Measurements from ENCODE around the gene HES2.
"Not testable (repeated sequence)": the region's sequence is repeated elsewhere in the genome, so short reads cannot be mapped to it uniquely, and the experiment has no call there.

HES2 gene

GRCh38 chr1:6389971-6390370, 29.7 kb downstream of the HES2 start:
- Histone ChIP-seq H3K9me3 (ENCODE audit: insufficient read depth, low read depth, low read length) (no peaks in the 10 kb centered on the region), H3K27me3 (ENCODE audit: insufficient read depth, low read length) (peaks cover 7% of the 10 kb centered on the region; the same call in 1 of the 2 replicates), H3K9ac (ENCODE audit: low read depth, low read length) (no peak overlapping the region), H3K36me3 (ENCODE audit: insufficient read depth, low read depth, low read length) (no peaks in the 10 kb centered on the region), H3K27ac (ENCODE audit: low read length) (no peak overlapping the region), H3K4me3 (ENCODE audit: low read length) (no peak overlapping the region), H3K4me1 (ENCODE audit: insufficient read depth, low read length) (peaks cover 32% of the 10 kb centered on the region)

GRCh38 chr1:6386371-6386949, 33.3 kb downstream of the HES2 start:
- peaks cover 26% of the 10 kb centered on the region for H3K4me1 ChIP-seq (ENCODE audit: insufficient read depth, low read length)
- no peaks in the 10 kb centered on the region for H3K9me3 ChIP-seq (ENCODE audit: insufficient read depth, low read depth, low read length)
- H3K4me3 ChIP-seq (ENCODE audit: low read length), result peak overlapping the region; percentile 51
- no peaks in the 10 kb centered on the region for H3K27me3 ChIP-seq (ENCODE audit: insufficient read depth, low read length)
- no peaks in the 10 kb centered on the region for H3K36me3 ChIP-seq (ENCODE audit: insufficient read depth, low read depth, low read length)
- peak overlapping the region; percentile 74; the same call in 1 of the 2 replicates for H3K9ac ChIP-seq (ENCODE audit: low read depth, low read length)
- peak overlapping the region; percentile 85 for H3K27ac ChIP-seq (ENCODE audit: low read length)

GRCh38 chr1:6385488-6386191, 34.1 kb downstream of the HES2 start:
- no peaks in the 10 kb centered on the region for H3K9me3 ChIP-seq (ENCODE audit: insufficient read depth, low read depth, low read length)
- H3K4me1 ChIP-seq (ENCODE audit: insufficient read depth, low read length), result peaks cover 26% of the 10 kb centered on the region
- no peaks in the 10 kb centered on the region for H3K36me3 ChIP-seq (ENCODE audit: insufficient read depth, low read depth, low read length)
- H3K27me3 ChIP-seq (ENCODE audit: insufficient read depth, low read length), result no peaks in the 10 kb centered on the region
- peak overlapping the region; percentile 85 for H3K27ac ChIP-seq (ENCODE audit: low read length)
- peak overlapping the region; percentile 74 for H3K9ac ChIP-seq (ENCODE audit: low read depth, low read length)
- H3K4me3 ChIP-seq (ENCODE audit: low read length), result peak overlapping the region; percentile 51

GRCh38 chr1:6384962-6385361, 34.8 kb downstream of the HES2 start:
- H3K4me3 ChIP-seq (ENCODE audit: low read length), result peak overlapping the region; percentile 51; the same call in 1 of the 2 replicates
- no peaks in the 10 kb centered on the region for H3K9me3 ChIP-seq (ENCODE audit: insufficient read depth, low read depth, low read length)
- no peaks in the 10 kb centered on the region for H3K36me3 ChIP-seq (ENCODE audit: insufficient read depth, low read depth, low read length)
- no peaks in the 10 kb centered on the region for H3K27me3 ChIP-seq (ENCODE audit: insufficient read depth, low read length)
- peak overlapping the region; percentile 85 for H3K27ac ChIP-seq (ENCODE audit: low read length)
- peaks cover 26% of the 10 kb centered on the region for H3K4me1 ChIP-seq (ENCODE audit: insufficient read depth, low read length)
- peak overlapping the region; percentile 74; the same call in 1 of the 2 replicates for H3K9ac ChIP-seq (ENCODE audit: low read depth, low read length)

GRCh38 chr1:6384135-6384534, 35.6 kb downstream of the HES2 start:
- no peak overlapping the region for H3K27ac ChIP-seq (ENCODE audit: low read length)
- peaks cover 26% of the 10 kb centered on the region for H3K4me1 ChIP-seq (ENCODE audit: insufficient read depth, low read length)
- H3K9me3 ChIP-seq (ENCODE audit: insufficient read depth, low read depth, low read length), result no peaks in the 10 kb centered on the region
- H3K9ac ChIP-seq (ENCODE audit: low read depth, low read length), result no peak overlapping the region
- no peaks in the 10 kb centered on the region for H3K27me3 ChIP-seq (ENCODE audit: insufficient read depth, low read length)
- no peak overlapping the region for H3K4me3 ChIP-seq (ENCODE audit: low read length)
- no peaks in the 10 kb centered on the region for H3K36me3 ChIP-seq (ENCODE audit: insufficient read depth, low read depth, low read length)

- Histone ChIP-seq H3K4me1 (ENCODE audit: insufficient read depth, low read length) (peaks cover 4% of the 10 kb centered on the region), H3K9ac (ENCODE audit: low read depth, low read length) (no peak overlapping the region), H3K9me3 (ENCODE audit: insufficient read depth, low read depth, low read length) (no peaks in the 10 kb centered on the region), H3K27me3 (ENCODE audit: insufficient read depth, low read length) (no peaks in the 10 kb centered on the region), H3K36me3 (ENCODE audit: insufficient read depth, low read depth, low read length) (no peaks in the 10 kb centered on the region), H3K27ac (ENCODE audit: low read length) (no peak overlapping the region), H3K4me3 (ENCODE audit: low read length) (no peak overlapping the region)
These were observed 39.7 kb downstream of the HES2 start for GRCh38 chr1:6380037-6380436.

GRCh38 chr1:6378096-6378746, 41.5 kb downstream of the HES2 start:
- Histone ChIP-seq H3K27me3 (ENCODE audit: insufficient read depth, low read length) (no peaks in the 10 kb centered on the region), H3K9me3 (ENCODE audit: insufficient read depth, low read depth, low read length) (no peaks in the 10 kb centered on the region), H3K9ac (ENCODE audit: low read depth, low read length) (no peak overlapping the region), H3K4me3 (ENCODE audit: low read length) (no peak overlapping the region), H3K27ac (ENCODE audit: low read length) (no peak overlapping the region), H3K4me1 (ENCODE audit: insufficient read depth, low read length) (no peaks in the 10 kb centered on the region), H3K36me3 (ENCODE audit: insufficient read depth, low read depth, low read length) (no peaks in the 10 kb centered on the region)

GRCh38 chr1:6373961-6374720, 45.6 kb downstream of the HES2 start:
- Histone ChIP-seq H3K4me1 (ENCODE audit: insufficient read depth, low read length) (no peaks in the 10 kb centered on the region), H3K27ac (ENCODE audit: low read length) (no peak overlapping the region), H3K27me3 (ENCODE audit: insufficient read depth, low read length) (no peaks in the 10 kb centered on the region), H3K9ac (ENCODE audit: low read depth, low read length) (no peak overlapping the region), H3K4me3 (ENCODE audit: low read length) (no peak overlapping the region), H3K36me3 (ENCODE audit: insufficient read depth, low read depth, low read length) (no peaks in the 10 kb centered on the region), H3K9me3 (ENCODE audit: insufficient read depth, low read depth, low read length) (no peaks in the 10 kb centered on the region)

GRCh38 chr1:6372236-6372635, 47.5 kb downstream of the HES2 start:
- not testable (repeated sequence) for H3K27ac ChIP-seq (ENCODE audit: low read length); H3K36me3 ChIP-seq (ENCODE audit: insufficient read depth, low read depth, low read length); H3K27me3 ChIP-seq (ENCODE audit: insufficient read depth, low read length); H3K4me1 ChIP-seq (ENCODE audit: insufficient read depth, low read length); H3K9me3 ChIP-seq (ENCODE audit: insufficient read depth, low read depth, low read length); H3K4me3 ChIP-seq (ENCODE audit: low read length); H3K9ac ChIP-seq (ENCODE audit: low read depth, low read length)

GRCh38 chr1:6370006-6370405, 49.7 kb downstream of the HES2 start:
- no peak overlapping the region for H3K9ac ChIP-seq (ENCODE audit: low read depth, low read length)
- no peak overlapping the region for H3K27ac ChIP-seq (ENCODE audit: low read length)
- no peaks in the 10 kb centered on the region; the same call in 1 of the 2 replicates for H3K4me1 ChIP-seq (ENCODE audit: insufficient read depth, low read length)

GRCh38 chr1:6367381-6368012, 52.2 kb downstream of the HES2 start:
- no peak overlapping the region for H3K4me3 ChIP-seq (ENCODE audit: low read length)
- no peaks in the 10 kb centered on the region for H3K27me3 ChIP-seq (ENCODE audit: insufficient read depth, low read length)
- H3K36me3 ChIP-seq (ENCODE audit: insufficient read depth, low read depth, low read length), result no peaks in the 10 kb centered on the region
- no peak overlapping the region for H3K27ac ChIP-seq (ENCODE audit: low read length)
- H3K9ac ChIP-seq (ENCODE audit: low read depth, low read length), result no peak overlapping the region
- H3K4me1 ChIP-seq (ENCODE audit: insufficient read depth, low read length), result no peaks in the 10 kb centered on the region; the same call in 1 of the 2 replicates
- H3K9me3 ChIP-seq (ENCODE audit: insufficient read depth, low read depth, low read length), result no peaks in the 10 kb centered on the region

More at GRCh38 chr1:6370006-6370405, 49.7 kb downstream of the HES2 start:
- Histone ChIP-seq H3K36me3 (ENCODE audit: insufficient read depth, low read depth, low read length) (no peaks in the 10 kb centered on the region), H3K9me3 (ENCODE audit: insufficient read depth, low read depth, low read length) (no peaks in the 10 kb centered on the region), H3K27me3 (ENCODE audit: insufficient read depth, low read length) (no peaks in the 10 kb centered on the region), H3K4me3 (ENCODE audit: low read length) (no peak overlapping the region)
